Mesodermal cell (in vitro differentiated cells): ENCODE results near the gene GLUL. TPM values are rescaled to one million over a fixed set of nuclear protein-coding genes. Genes with fewer than 3 reads are reported as not detected.

ENCODE experiments used
- H3K27ac ChIP-seq: 2 replicates; pipeline ENCODE4 v1.7.0; 2013; ENCODE audit warnings: mild to moderate bottlenecking, low read depth, low read length, moderate library complexity; ENCODE audit not compliant: severe bottlenecking
- H3K36me3 ChIP-seq: 2 replicates; pipeline ENCODE4 v1.7.1; 2013; ENCODE audit warnings: mild to moderate bottlenecking, low read length, moderate library complexity; ENCODE audit not compliant: control insufficient read depth, insufficient read depth
- H3K4me1 ChIP-seq: one replicate; pipeline ENCODE4 v1.7.1; 2013; ENCODE audit warnings: mild to moderate bottlenecking, low read length; ENCODE audit not compliant: insufficient read depth, control insufficient read depth, poor library complexity, severe bottlenecking
- H3K4me3 ChIP-seq: 2 replicates; pipeline ENCODE4 v1.7.0; 2013; ENCODE audit warnings: low read length, control low read depth, mild to moderate bottlenecking; ENCODE audit not compliant: insufficient read depth, poor library complexity, severe bottlenecking; ENCODE audit errors: extremely low read depth
- H3K9me3 ChIP-seq: 2 replicates; pipeline ENCODE4 v1.7.1; 2013; ENCODE audit warnings: mild to moderate bottlenecking, low read length, moderate library complexity; ENCODE audit not compliant: control insufficient read depth
- WGBS, 2 experiments: methylation state at CpG; one replicate each; pipeline ENCODE4 v1.1.5; 2013; ENCODE audit warnings: missing lambda C conversion rate in 2 of 2; ENCODE audit not compliant: insufficient coverage in 2 of 2; 5-methylcytosine and 5-hydroxymethylcytosine counted together
- polyA plus RNA-seq, 2 experiments: library from polyadenylated mRNA; stranded (reverse); fragments of 50-300 nt; gene quantifications; one replicate each; pipeline ENCODE4 v1.2.3, GENCODE V29; 2013

Gene GLUL
- polyA plus RNA-seq (2013, experiment 1 of 2): 187 TPM
- 164 TPM for polyA plus RNA-seq (2013, experiment 2 of 2)

- Histone ChIP-seq H3K27ac (peak within 1 kb of the TSS; percentile 93), H3K4me1 (peaks cover 6% of the 10 kb centered on the region), H3K9me3 (no peaks in the 10 kb centered on the region), H3K36me3 (peaks cover 41% of the 10 kb centered on the region), H3K4me3 (peak within 1 kb of the TSS; percentile 96)
- WGBS, 2 experiments: 0 to 1% methylated on average over 29 to 39 of the region's 70 CpGs
Measured at GRCh38 chr1:182391362-182392049, at the start of gene GLUL. Gene GLUL (minus strand): TSS chr1:182391790. CDS start chr1:182388737, 3,053 bp downstream.

- Histone ChIP-seq H3K4me3 (no peak overlapping the region), H3K27ac (no peak overlapping the region), H3K36me3 (no peaks in the 10 kb centered on the region), H3K9me3 (no peaks in the 10 kb centered on the region), H3K4me1 (no peaks in the 10 kb centered on the region)
- 100% methylated on average over 1 of the region's 1 CpG; no CpG with 5 or more reads in 1 of the 2 experiments for WGBS, 2 experiments
Measured at GRCh38 chr1:182438326-182438725, 46.7 kb upstream of the GLUL start.

- Histone ChIP-seq H3K4me1 (no peaks in the 10 kb centered on the region), H3K4me3 (no peak overlapping the region), H3K9me3 (no peaks in the 10 kb centered on the region), H3K36me3 (no peaks in the 10 kb centered on the region), H3K27ac (no peak overlapping the region)
- WGBS, 2 experiments: no CpG with 5 or more reads among the region's 1 CpG
Measured at GRCh38 chr1:182433580-182433979, 42.0 kb upstream of the GLUL start.

GRCh38 chr1:182431278-182431677 lies 39.7 kb upstream of the GLUL start:
- no peak overlapping the region for H3K4me3 ChIP-seq
- no peaks in the 10 kb centered on the region for H3K9me3 ChIP-seq
- no peaks in the 10 kb centered on the region for H3K4me1 ChIP-seq
- H3K36me3 ChIP-seq: no peaks in the 10 kb centered on the region
- no peak overlapping the region for H3K27ac ChIP-seq
- WGBS, 2 experiments: 92 to 100% methylated on average over 4 to 6 of the region's 7 CpGs

- WGBS, 2 experiments: 90 to 97% methylated on average over 6 of the region's 11 CpGs
- H3K36me3 ChIP-seq: no peaks in the 10 kb centered on the region
Measured at GRCh38 chr1:182430263-182431068, 38.9 kb upstream of the GLUL start.

GRCh38 chr1:182428043-182428442 lies 36.5 kb upstream of the GLUL start:
- no peaks in the 10 kb centered on the region for H3K9me3 ChIP-seq
- no peaks in the 10 kb centered on the region for H3K36me3 ChIP-seq
- H3K27ac ChIP-seq: no peak overlapping the region
- no peak overlapping the region for H3K4me3 ChIP-seq
- H3K4me1 ChIP-seq: no peaks in the 10 kb centered on the region
- WGBS, 2 experiments: 71% methylated on average over 2 of the region's 2 CpGs; no CpG with 5 or more reads in 1 of the 2 experiments

More at GRCh38 chr1:182430263-182431068, 38.9 kb upstream of the GLUL start:
- Histone ChIP-seq H3K9me3 (no peaks in the 10 kb centered on the region), H3K4me3 (no peak overlapping the region), H3K27ac (no peak overlapping the region), H3K4me1 (no peaks in the 10 kb centered on the region)

GRCh38 chr1:182426442-182427430 lies 35.1 kb upstream of the GLUL start:
- H3K27ac ChIP-seq: no peak overlapping the region
- no peaks in the 10 kb centered on the region for H3K4me1 ChIP-seq
- H3K9me3 ChIP-seq: no peaks in the 10 kb centered on the region
- 90 to 100% methylated on average over 3 to 5 of the region's 7 CpGs for WGBS, 2 experiments
- no peak overlapping the region for H3K4me3 ChIP-seq
- no peaks in the 10 kb centered on the region for H3K36me3 ChIP-seq

- H3K4me3 ChIP-seq: no peak overlapping the region
- H3K27ac ChIP-seq: no peak overlapping the region
- no peaks in the 10 kb centered on the region for H3K36me3 ChIP-seq
- no CpG with 5 or more reads among the region's 1 CpG for WGBS, 2 experiments
- H3K4me1 ChIP-seq: no peaks in the 10 kb centered on the region
- no peaks in the 10 kb centered on the region for H3K9me3 ChIP-seq
Measured at GRCh38 chr1:182415789-182416188, 24.2 kb upstream of the GLUL start.

GRCh38 chr1:182413969-182414368 lies 22.4 kb upstream of the GLUL start:
- Histone ChIP-seq H3K36me3 (no peaks in the 10 kb centered on the region), H3K9me3 (no peaks in the 10 kb centered on the region), H3K4me1 (no peaks in the 10 kb centered on the region), H3K4me3 (no peak overlapping the region), H3K27ac (no peak overlapping the region)
- 85 to 86% methylated on average over 4 to 6 of the region's 6 CpGs for WGBS, 2 experiments

GRCh38 chr1:182413486-182413885 lies 21.9 kb upstream of the GLUL start:
- Histone ChIP-seq H3K36me3 (no peaks in the 10 kb centered on the region), H3K9me3 (no peaks in the 10 kb centered on the region), H3K4me1 (no peaks in the 10 kb centered on the region), H3K27ac (no peak overlapping the region), H3K4me3 (no peak overlapping the region)
- 81 to 91% methylated on average over 2 to 3 of the region's 3 CpGs for WGBS, 2 experiments
